Activated naive CD4-positive, alpha-beta T cell treated with anti-CD3 and anti-CD28 coated beads, Interleukin-2, amount 10 ng/mL, durations not matched to agents 7 days and 5 days (primary cell): Measurements from ENCODE around the gene TP53BP2.
"Not testable (repeated sequence)": the region's sequence is repeated elsewhere in the genome, so short reads cannot be mapped to it uniquely, and the experiment has no call there.

Experiments
- CTCF ChIA-PET: fragments of 350-600 bp; sonication (Branson Sonifier 250); formaldehyde crosslinking; loops from one replicate; lab custom pipeline; 2021; ENCODE audit warnings: antibody characterized with exemption; lab: Charles Lee
- DNase-seq: peaks from one replicate; pipeline ENCODE4 v3.0.0-alpha.2; 2020
- H3K27ac Mint-ChIP-seq: one replicate; pipeline ENCODE4 v1.8.0; 2021; ENCODE audit warnings: mild to moderate bottlenecking, moderate library complexity, mixed read lengths
- H3K27me3 Mint-ChIP-seq: one replicate; pipeline ENCODE4 v1.8.0; 2021; ENCODE audit warnings: mild to moderate bottlenecking, mixed read lengths
- H3K36me3 Mint-ChIP-seq: one replicate; pipeline ENCODE4 v1.8.0; 2021; ENCODE audit warnings: mixed read lengths
- H3K4me1 Mint-ChIP-seq: one replicate; pipeline ENCODE4 v1.8.0; 2021; ENCODE audit warnings: mixed read lengths
- H3K4me3 Mint-ChIP-seq: one replicate; pipeline ENCODE4 v1.8.0; 2021; ENCODE audit warnings: mild to moderate bottlenecking, moderate library complexity, mixed read lengths
- H3K9me3 Mint-ChIP-seq: one replicate; pipeline ENCODE4 v1.8.0; 2021; ENCODE audit warnings: mixed read lengths

TP53BP2 gene, protein sequence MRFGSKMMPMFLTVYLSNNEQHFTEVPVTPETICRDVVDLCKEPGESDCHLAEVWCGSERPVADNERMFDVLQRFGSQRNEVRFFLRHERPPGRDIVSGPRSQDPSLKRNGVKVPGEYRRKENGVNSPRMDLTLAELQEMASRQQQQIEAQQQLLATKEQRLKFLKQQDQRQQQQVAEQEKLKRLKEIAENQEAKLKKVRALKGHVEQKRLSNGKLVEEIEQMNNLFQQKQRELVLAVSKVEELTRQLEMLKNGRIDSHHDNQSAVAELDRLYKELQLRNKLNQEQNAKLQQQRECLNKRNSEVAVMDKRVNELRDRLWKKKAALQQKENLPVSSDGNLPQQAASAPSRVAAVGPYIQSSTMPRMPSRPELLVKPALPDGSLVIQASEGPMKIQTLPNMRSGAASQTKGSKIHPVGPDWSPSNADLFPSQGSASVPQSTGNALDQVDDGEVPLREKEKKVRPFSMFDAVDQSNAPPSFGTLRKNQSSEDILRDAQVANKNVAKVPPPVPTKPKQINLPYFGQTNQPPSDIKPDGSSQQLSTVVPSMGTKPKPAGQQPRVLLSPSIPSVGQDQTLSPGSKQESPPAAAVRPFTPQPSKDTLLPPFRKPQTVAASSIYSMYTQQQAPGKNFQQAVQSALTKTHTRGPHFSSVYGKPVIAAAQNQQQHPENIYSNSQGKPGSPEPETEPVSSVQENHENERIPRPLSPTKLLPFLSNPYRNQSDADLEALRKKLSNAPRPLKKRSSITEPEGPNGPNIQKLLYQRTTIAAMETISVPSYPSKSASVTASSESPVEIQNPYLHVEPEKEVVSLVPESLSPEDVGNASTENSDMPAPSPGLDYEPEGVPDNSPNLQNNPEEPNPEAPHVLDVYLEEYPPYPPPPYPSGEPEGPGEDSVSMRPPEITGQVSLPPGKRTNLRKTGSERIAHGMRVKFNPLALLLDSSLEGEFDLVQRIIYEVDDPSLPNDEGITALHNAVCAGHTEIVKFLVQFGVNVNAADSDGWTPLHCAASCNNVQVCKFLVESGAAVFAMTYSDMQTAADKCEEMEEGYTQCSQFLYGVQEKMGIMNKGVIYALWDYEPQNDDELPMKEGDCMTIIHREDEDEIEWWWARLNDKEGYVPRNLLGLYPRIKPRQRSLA

DNA sequence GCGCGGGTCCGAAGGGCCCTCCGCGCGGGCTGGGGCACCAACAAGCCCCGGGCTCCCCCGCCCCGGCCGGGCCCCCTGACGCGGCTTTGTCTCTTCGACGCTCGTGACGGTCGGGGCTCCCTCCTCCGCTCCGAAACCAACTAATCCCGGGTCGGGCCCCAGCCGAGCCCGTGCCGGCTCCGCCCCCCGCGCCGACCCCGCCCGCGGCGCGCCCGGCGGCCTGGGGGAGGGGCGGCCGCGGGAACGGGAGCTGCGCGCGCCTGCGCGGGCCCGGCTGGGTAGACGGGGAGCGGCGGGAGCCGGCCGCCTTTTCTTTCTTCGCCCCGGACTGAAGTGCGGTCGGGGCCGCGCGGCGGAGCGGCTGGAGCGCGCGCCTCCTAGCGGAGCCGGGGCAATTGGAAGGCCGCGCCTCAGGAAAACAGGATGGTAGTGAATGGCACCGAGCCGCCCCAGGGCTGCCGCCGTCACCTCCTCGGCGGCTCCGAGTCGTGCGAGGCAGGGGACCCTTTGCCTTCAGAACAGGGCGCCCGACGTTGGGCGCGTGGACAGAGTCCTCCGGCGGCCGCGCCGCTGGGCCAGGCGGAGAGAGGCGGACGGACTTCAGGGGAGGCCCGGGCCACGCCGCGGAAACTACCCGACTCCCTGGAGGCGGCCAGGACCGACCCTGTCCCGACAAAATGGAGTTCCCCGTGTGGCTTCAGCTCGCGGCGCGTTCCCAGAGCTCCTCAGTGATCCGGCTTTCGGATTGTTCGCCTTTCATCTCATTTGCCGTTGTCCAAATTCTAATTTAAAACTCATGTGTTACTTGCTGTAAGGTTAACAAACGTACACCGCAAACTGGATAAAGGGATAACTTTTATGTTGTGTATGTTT, at the start of gene TP53BP2:
Gene TP53BP2, minus strand, starts transcription at position 138 of the 873 bp plus-strand sequence. CDS start 267 bp downstream, outside the sequence.
- DNase-seq: peak; percentile 85
- Mint-ChIP-seq H3K4me1 (peaks cover 40% of the 10 kb centered on the region), H3K27me3 (peaks cover 3% of the 10 kb centered on the region), H3K9me3 (no peaks in the 10 kb centered on the region), H3K36me3 (peaks cover 6% of the 10 kb centered on the region), H3K27ac (peak within 1 kb of the TSS; percentile 96), H3K4me3 (peak within 1 kb of the TSS; percentile 95)
- CTCF ChIA-PET: interaction anchor here (1.0 to 1.9 kb wide), 4 partner anchors 34 to 134 kb away, joined by 3 to 4 read pairs (median 4); partner anchors contain the start of gene CAPN2

GRCh38 chr1:223890494-223890893, 44.7 kb upstream of the TP53BP2 start:
- H3K9me3 Mint-ChIP-seq, H3K27ac Mint-ChIP-seq, H3K4me3 Mint-ChIP-seq, DNase-seq, H3K27me3 Mint-ChIP-seq, CTCF ChIA-PET, H3K4me1 Mint-ChIP-seq, H3K36me3 Mint-ChIP-seq: not testable (repeated sequence)

DNA sequence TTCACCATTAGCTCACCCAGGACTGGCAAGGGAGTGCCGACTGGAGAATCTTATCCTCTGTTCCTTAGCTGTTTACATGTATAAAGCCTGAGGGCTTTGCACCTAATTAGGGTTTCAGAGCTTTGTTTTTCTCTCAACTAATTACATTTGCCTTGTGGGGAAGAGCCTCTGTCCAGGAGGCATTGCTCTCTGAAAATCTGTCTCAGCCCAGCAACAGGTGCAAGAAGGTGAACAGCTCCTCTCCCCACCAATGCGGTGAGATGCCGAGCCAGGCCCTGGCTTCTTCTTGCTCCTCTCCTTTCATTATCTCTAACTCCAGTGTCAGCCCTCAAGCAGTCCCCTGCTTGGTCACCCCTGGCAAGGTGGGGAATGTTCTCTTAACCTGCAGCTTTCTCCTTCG, 43.6 kb upstream of the TP53BP2 start:
- H3K9me3 Mint-ChIP-seq, DNase-seq, CTCF ChIA-PET, H3K4me3 Mint-ChIP-seq, H3K4me1 Mint-ChIP-seq, H3K36me3 Mint-ChIP-seq, H3K27ac Mint-ChIP-seq, H3K27me3 Mint-ChIP-seq: not testable (repeated sequence)

- Mint-ChIP-seq H3K9me3 (no peaks in the 10 kb centered on the region), H3K36me3 (no peaks in the 10 kb centered on the region), H3K4me3 (no peak overlapping the region), H3K27ac (no peak overlapping the region), H3K4me1 (no peaks in the 10 kb centered on the region), H3K27me3 (peaks cover 4% of the 10 kb centered on the region)
- no peak for DNase-seq
- CTCF ChIA-PET: interaction anchor here (0.6 kb wide), 2 partner anchors 196 to 316 kb away, joined by 3 to 4 read pairs; no protein-coding TSS in a partner anchor
Observed at GRCh38 chr1:223887747-223888418, 42.1 kb upstream of the TP53BP2 start.

- Mint-ChIP-seq H3K36me3 (no peaks in the 10 kb centered on the region), H3K27ac (no peak overlapping the region), H3K9me3 (no peaks in the 10 kb centered on the region), H3K27me3 (peaks cover 4% of the 10 kb centered on the region), H3K4me3 (no peak overlapping the region), H3K4me1 (no peaks in the 10 kb centered on the region)
- DNase-seq: no peak
- CTCF ChIA-PET: no interaction called here
Observed at GRCh38 chr1:223886516-223886921, 40.8 kb upstream of the TP53BP2 start.

- CTCF ChIA-PET: interaction anchor here (0.6 kb wide), 1 partner anchor 34 kb away, joined by 3 read pairs; no protein-coding TSS in a partner anchor
- DNase-seq: no peak
- no peaks in the 10 kb centered on the region for H3K4me1 Mint-ChIP-seq
- H3K9me3 Mint-ChIP-seq: no peaks in the 10 kb centered on the region
- no peak overlapping the region for H3K4me3 Mint-ChIP-seq
- no peak overlapping the region for H3K27ac Mint-ChIP-seq
- peaks cover 7% of the 10 kb centered on the region for H3K27me3 Mint-ChIP-seq
- H3K36me3 Mint-ChIP-seq: no peaks in the 10 kb centered on the region
Observed at GRCh38 chr1:223885614-223886013, 39.9 kb upstream of the TP53BP2 start.

DNA sequence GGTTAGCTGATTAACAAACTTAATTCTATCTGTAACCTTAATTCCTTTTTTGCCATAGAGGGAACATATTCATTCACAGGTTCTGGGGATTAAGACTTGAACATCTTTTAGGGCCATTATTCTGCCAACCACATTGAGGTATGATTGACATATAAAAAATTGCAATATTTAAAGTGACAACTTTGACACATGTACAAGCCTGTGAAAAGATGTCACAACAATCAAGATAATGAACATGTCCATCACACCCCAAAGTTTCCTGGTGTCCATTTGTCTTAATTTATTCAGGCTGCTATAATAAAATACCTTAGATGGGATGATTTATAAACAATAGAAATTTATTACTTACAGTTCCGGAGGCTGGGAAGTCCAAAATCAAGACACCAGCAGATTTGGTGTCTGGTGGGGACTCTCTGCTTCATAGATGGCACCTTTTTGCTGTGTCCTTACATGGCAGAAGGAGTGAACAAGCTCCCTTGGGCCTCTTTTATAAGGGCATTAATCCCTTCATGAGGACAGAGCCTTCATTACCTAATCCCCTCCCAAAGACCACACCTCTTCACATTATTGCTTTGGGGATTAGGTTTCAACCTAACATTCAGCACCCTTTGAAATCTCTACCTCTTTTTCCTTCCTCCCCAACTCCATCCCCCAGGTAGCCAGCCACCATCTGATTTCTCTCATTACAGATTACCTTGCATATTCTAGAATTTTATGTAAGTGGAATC, 33.0 kb upstream of the TP53BP2 start:
- Mint-ChIP-seq H3K36me3 (no peaks in the 10 kb centered on the region), H3K4me3 (no peak overlapping the region), H3K9me3 (no peaks in the 10 kb centered on the region), H3K4me1 (no peaks in the 10 kb centered on the region), H3K27me3 (peaks cover 26% of the 10 kb centered on the region), H3K27ac (no peak overlapping the region)
- no peak for DNase-seq
- CTCF ChIA-PET: interaction anchor here (0.6 kb wide), 1 partner anchor 69 kb away, joined by 4 read pairs; no protein-coding TSS in a partner anchor

DNA sequence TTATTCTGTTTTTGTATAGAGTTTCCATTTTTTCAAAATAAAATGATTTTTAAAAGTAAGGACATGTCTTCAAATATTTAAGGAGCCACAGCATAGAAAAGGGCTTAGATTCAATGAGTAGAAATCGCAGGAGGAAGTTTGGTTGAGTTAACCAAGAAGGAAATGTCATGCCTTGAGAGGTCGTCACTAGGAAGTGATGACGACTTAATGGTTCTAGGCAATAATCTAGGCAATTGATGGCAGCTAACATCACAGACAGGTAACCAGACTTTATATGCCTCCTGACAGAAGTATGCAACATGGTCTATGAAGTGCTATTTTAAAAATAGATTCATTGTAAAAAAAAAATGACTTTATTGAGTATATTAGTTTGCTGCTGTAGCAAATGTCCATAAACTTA, 32.1 kb upstream of the TP53BP2 start:
- H3K4me3 Mint-ChIP-seq: no peak overlapping the region
- no peaks in the 10 kb centered on the region for H3K4me1 Mint-ChIP-seq

DNA sequence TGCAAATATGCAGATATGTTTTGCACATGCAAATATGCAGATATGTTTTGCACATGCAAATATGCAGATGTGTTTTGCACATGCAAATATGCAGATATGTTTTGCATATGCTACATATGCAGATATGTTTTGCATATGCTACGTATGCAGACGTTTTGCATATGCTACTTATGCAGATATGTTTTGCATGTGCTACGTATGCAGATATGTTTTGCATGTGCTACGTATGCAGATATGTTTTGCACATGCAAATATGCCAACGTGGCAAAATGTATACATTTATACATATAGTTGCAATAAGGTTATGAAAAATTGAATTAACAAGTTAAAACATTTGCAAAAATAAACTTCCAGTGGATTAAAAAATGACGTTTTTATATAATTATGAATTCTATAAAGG, 30.8 kb upstream of the TP53BP2 start:
- Mint-ChIP-seq H3K4me1 (no peaks in the 10 kb centered on the region), H3K4me3 (no peak overlapping the region), H3K27me3 (peaks cover 34% of the 10 kb centered on the region), H3K9me3 (no peaks in the 10 kb centered on the region), H3K36me3 (no peaks in the 10 kb centered on the region), H3K27ac (no peak overlapping the region)
- DNase-seq: no peak
- CTCF ChIA-PET: no interaction called here

More for the DNA sequence above, 32.1 kb upstream of the TP53BP2 start:
- no peak overlapping the region for H3K27ac Mint-ChIP-seq
- no peak for DNase-seq
- peaks cover 26% of the 10 kb centered on the region for H3K27me3 Mint-ChIP-seq
- CTCF ChIA-PET: interaction anchor here (0.6 kb wide), 1 partner anchor 68 kb away, joined by 4 read pairs; no protein-coding TSS in a partner anchor
- H3K36me3 Mint-ChIP-seq: no peaks in the 10 kb centered on the region
- no peaks in the 10 kb centered on the region for H3K9me3 Mint-ChIP-seq

DNA sequence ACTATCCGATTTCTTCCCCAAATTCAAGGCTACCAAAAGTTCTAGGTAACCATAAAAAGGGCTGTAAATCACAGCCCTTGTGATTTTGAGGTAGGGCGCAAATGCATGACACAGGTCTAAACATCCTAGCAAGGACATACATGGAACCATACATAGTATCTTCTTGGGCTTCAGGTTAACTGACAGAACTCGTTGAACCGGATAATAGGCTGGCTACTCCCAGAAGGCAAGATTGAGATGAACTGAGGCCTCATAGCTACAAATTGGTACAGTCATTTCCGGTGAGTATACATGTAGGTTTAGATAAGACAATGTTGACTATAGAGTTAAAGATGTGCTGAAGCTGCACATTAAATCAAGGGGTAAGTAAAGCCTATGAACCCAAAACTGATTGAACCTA, 27.3 kb upstream of the TP53BP2 start:
- no peaks in the 10 kb centered on the region for H3K9me3 Mint-ChIP-seq
- H3K27me3 Mint-ChIP-seq: peaks cover 40% of the 10 kb centered on the region
- CTCF ChIA-PET: no interaction called here
- no peak overlapping the region for H3K27ac Mint-ChIP-seq
- no peak for DNase-seq
- H3K36me3 Mint-ChIP-seq: no peaks in the 10 kb centered on the region
- no peaks in the 10 kb centered on the region for H3K4me1 Mint-ChIP-seq
- no peak overlapping the region for H3K4me3 Mint-ChIP-seq

- CTCF ChIA-PET: no interaction called here
- no peaks in the 10 kb centered on the region for H3K36me3 Mint-ChIP-seq
- no peaks in the 10 kb centered on the region for H3K9me3 Mint-ChIP-seq
- no peak overlapping the region for H3K4me3 Mint-ChIP-seq
- peaks cover 44% of the 10 kb centered on the region for H3K27me3 Mint-ChIP-seq
- no peak overlapping the region for H3K27ac Mint-ChIP-seq
- DNase-seq: no peak
- no peaks in the 10 kb centered on the region for H3K4me1 Mint-ChIP-seq
Observed at GRCh38 chr1:223872308-223872901, 26.7 kb upstream of the TP53BP2 start.
